ENCODE measurements around the gene ISL2.

Gene ISL2

DNA sequence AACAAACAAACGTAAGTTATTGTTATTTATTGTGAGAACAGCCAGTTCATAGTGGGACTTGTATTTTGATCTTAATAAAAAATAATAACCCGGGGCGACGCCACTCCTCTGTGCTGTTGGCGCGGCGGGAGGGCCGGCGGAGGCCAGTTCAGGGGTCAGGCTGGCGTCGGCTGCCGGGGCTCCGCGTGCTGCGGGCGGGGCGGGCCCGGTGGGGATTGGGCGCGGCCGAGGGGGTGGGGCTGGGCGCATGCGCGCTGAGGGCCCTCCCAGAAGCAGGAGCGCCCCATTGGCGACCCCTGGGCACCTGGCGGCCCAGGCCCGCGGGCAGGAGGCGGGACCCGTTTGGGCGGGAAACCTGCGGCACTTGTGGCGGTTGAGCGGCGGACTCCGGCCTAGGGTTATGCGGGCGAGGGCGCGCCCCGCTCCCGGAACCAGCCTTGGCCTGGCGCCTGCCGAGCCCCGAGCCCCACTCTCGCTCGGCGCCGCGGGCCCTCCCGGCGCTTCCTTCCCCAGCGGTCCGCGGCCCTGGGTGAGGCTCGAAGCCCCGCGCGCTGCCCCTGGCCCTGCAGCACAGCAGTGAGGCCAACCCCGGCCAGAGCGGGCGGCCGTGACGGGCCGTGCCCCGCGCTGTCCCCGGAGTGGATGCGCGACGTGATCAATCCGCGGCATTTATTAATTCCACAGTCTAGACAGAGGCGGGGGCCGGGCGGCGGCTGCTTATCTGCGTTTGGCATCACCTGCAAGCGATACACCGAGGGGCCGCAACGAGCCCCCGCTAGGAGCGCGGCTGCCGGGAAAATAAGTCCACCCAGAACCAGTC, 6.0 kb downstream of the ISL2 start:
- DNase-seq, result peak; percentile 11

DNA sequence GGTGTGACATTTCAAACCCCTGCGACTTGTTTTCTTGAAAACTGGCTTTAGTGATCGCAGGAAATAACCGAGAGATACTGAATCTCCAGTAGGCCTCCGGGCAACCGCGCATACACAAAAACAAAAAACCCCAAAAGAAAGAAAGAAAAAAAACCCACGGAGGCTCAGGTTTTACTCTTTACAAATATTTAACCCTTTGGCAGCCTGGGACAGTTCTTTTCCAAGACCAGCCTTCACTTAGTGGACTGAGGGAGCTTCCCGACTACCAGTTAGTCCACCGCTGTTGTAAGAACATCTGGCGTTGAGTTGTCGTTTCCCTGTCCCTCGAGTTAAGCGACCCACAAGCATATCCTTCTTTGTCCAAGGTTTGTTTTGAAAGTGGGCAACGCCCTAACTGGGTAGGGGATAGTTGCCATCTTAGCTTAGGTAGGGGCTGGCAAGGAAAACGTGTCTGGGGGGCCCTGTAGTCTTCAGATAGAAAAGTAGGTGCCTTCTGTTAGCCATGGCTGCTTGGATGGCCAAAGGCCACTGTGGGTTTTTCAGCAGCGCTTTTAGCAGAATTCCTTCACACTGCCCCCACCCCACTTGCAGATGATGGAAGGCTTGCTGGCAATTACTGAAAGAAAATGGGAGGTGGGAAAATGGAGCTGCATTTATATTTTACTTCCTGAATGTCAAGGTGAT, 6.9 kb downstream of the ISL2 start:
- DNase-seq, result peak; percentile 9

DNA sequence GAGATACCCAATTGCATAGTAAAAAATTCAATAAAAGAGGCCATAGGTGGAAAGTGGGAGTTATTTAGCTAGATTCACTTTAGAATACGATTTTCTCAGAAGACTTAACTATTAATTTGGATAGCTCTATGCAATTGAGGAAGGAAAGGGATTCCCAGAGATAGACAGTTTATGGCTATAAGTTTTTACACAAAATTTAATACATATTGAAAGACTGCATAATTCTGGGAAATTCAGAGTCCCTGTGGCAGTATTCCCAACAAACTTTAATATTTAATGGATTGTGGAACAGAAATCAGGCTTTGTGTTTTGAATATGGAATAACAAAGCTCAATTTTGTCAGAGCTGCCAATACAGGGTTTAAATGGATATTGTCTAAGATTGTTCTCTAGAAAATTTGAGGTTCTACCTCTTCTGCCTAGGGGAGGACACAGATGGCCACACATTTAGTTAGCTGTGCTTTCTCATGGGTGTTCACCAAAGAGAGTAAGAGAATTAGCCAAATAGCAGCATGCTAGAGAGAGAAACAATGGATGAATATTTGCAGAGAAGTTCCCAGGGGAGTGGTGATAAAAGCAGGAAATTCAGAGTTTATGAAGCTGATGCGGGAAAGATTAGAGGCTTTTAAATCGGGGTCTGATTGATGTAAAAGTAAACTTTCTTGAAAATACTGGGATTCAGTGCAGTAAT, 8.5 kb downstream of the ISL2 start:
- DNase-seq, result no peak

DNA sequence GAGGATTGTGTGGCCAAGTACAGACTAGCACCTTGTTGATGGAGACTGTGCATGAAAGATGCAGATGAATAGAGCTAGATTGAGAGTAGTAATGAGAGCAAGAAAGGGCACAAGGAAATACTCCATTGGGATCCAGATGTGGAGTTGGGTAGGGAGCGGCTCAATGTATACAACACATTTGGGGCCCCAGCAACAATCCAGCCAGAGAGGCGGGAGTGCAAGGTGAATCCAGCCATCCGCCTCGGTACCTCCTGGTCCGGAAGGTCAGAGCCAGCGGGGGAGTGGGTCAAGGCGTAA, 9.0 kb downstream of the ISL2 start:
- no peak for DNase-seq

DNA sequence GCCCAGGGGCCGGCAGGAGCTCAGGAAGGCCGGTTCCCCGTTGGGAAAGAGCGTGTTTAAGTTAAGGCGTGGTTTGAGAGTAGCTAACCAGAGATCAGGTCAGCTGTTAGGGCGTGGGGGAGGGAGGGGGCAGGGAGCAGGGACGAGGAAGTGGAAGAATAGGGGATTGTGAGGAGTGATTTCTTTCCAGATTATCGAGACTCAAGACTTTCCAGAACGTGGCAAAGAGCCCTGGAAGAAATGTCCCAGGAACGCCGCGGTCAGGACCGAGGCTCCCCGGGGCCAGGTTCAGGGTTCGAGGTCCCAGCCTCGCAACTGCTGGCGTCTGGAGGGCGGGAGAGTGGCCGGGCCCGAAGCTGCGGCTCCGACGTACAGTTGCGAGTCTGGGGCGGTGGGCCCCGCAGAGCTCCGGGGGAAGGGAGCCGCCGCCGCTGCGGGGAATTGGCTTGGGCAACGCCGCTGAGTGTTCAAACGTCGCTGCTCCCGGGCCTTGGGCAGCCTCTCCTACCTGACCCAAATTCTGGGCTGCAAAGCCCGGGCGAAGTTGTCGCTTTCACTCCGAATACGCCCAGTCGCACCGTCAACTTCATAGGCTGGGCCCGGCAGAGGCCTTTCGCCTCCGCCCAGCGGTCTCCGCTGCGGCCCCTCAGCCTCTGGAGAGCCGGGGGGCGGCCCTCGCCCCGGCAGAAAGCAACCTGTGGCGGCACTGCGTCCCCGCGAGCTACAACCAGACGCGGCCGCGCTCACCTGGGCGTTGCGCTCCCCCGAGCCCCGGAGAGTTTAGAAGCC, 9.5 kb downstream of the ISL2 start:
- DNase-seq, result peak; percentile 27

DNA sequence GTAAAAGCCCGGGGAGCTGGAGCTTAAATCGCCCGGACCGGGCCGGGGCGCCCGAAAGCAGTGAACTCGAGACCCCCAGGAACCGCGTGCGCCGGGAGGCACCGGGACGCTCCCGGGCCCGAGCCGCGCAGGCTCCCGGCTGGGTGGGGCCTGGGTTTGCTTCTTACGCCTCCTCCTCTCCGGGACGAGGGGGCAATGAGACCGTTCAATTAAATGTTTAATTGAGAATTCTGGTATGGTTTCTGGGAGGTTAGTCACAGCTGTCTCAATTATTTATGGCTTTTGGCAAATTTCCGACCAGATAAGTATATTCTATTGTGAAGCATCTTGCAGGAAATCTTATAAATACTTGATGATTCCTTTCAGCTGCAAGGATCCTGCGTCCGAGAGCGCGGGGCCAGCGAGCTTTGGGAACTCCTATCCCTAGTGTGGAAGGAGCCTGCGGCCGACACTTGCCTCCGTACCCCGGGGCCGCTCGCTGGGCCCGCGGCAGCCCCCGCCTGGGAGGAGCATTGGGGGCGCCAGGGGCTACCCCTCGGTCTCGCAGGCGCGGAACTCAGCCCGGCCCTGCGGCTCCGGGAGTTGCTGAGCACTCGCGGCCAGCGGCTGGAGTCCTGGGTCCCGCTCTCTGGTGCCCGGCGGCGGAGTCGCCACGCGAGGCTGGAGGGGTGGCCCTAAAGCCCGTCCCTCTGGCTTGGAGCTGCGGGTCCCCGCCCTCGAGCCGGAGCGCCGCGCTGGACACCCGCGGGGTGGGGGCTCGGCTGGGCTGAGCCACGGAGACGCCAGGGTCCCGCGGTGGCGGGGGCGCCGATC, 10.3 kb downstream of the ISL2 start:
- DNase-seq, result peak; percentile 32

DNA sequence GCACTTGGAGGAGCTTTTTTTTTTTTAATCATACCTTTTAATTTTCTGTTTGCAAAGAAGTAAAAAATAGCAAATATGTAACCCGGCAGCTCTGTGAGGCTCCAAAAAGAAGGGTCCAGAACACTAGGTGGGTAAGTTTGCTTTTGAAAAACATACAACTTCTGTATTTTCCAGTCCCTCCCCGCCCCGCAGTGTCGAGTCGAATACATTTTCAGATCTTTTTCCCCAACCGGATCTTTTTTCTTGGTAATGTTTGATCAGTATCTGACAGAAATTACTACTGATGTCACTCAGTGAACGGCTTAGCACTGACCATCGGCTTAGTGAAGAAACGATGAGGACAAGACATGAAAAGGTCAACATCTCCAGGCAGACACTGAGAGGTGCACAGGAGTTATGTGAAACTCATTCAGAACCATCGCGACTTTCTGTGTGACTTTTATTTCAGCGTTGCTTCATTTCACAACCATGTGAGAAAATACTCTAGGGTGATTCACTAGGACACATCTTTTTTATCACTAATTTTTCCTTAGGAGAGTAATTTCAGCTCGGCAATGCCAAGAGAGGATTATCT, 11.0 kb downstream of the ISL2 start:
- no peak for DNase-seq

DNA sequence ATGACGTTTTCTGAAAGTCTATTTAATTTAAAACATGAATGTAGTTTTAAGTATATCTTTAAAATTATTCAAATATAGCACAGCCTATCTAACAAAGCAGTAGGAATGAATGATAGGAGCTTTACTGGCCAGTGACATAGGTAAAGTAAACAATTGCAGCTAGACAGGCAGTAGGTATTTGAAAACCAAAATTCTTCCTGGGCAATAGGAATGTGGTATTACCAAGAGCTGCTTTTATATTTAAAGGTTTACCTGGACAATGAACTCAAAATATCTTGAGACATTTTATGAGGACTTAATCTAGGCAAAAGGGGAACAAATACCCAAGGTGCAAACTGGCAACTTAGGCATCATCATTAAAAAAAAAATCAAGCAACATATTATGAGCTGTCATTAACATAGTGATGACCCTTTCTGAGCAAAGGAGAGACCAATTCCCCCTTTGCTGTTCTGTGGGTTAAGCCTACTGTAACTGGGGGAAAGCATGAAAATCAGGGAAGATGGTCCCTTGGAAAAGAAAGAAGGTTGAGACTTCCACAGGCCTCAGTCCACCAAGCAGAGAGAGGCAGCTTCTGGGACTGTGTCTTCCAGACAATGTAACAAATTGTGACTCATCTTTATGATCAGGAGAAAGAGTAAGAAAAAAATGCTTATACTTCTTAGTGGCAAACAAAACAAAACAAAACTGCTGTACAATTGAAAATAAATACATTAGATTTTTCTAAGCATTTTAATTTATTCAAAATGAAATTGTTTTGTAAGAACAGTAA, 12.9 kb downstream of the ISL2 start:
- DNase-seq, result no peak

DNA sequence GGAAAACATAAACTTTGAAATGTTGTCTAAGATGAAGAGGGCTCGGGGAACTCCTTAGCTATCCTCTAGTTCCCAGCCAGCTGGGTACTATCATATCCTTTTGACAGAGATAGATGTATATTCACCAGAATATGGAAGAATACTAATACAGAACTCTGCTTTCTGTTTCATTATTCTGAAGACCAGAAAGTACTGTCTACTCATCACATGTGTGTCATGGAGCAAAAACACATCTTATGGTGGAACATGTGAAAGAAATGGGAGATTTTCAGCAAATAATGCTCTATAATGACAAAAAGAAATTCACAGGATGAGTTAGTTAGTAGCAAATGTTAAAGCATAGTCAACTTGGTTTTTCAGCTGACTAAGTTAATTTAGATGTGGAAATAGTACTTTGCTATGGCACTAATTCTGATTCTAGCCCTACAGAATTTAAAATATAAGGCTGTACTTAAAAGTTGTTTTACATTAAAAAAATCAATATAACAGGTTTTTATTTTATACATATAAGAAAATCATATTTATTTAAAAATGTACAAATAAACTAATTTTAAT, 16.5 kb downstream of the ISL2 start:
- DNase-seq, result no peak

DNA sequence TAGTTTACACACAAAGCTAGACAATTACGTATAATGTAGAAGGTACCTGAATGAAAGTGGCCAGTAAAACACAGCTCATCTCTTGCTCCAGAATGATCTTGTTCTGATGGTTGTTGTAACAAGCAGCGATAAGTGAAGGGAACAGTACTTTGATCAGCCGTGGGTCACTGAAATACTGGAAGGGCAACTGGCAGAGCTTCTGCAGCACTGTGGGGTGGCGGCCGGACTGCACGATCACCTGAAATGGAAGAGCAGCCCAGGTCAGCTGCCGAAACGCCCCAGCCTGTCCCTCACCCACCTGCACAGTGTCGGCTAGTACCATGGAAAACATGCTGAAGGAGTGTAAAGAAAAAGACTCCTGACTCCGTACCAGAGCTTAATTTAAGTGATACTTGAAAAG, 17.3 kb downstream of the ISL2 start:
- DNase-seq, result no peak

DNA sequence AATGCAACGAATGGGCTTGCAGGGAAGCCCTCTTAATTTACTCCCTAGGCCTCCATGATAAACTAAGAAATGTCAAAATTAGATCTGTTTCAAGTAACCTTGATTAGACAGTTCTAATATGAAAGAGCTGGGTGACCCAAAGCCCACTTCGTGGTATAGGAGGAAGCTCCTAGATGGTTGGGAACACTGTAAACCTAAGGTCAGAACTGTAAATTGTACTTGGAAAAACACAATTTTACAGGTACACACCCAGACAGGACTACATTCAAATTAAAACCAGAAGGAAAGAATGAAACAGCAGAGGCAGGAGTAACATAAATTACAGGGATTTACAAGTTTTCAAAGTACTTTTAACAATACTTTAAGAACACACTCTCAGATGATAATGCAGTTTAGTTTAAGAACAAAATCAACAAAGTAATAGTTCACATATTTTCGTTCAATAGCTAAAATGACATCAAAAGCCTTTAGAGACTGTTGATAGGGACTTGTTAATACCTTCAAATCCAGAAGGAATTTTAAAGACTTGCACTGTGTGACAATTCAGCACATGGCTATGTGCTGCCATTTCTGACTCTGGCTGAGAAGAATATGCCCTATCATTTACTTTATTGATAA, 18.4 kb downstream of the ISL2 start:
- no peak for DNase-seq

DNA sequence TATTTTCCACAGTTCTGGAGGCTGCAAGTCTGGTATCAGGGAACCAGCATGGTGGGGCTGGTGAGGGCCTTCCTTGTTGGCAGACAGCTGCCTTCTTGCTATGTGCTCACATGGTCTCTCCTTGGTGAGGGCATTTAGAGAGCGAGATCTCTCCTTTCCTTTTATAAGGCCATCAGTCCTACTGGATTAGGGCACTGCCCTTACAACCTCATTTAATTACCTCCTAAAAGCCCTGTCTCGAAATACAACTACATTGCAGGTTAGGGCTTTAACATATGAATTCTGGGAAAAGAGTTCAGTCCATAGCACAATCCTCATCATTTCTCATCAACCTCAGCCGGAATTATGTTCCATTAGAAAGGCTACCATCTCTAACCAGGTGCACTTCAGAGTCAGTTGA, 21.9 kb downstream of the ISL2 start:
- no peak for DNase-seq

DNA sequence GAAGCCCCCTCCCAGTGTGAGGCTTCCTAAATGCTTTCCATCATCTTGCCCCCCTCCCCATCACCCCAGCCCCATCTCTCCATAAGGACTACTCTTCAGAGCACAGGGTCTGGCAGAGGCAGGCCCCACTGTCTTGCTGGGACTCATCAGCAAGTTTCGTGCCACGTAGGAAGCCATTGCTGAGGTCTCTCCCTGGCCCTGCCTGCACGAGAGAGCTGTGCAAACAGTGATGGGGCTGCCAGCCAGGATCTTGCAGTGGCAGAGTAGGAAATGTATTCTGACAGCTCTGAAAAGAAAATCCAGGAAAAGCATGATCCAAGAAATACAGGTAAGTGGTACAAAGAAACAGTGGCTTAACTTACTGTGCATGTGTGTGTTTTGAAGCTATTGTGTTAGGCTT, 22.6 kb downstream of the ISL2 start:
- no peak for DNase-seq

DNA sequence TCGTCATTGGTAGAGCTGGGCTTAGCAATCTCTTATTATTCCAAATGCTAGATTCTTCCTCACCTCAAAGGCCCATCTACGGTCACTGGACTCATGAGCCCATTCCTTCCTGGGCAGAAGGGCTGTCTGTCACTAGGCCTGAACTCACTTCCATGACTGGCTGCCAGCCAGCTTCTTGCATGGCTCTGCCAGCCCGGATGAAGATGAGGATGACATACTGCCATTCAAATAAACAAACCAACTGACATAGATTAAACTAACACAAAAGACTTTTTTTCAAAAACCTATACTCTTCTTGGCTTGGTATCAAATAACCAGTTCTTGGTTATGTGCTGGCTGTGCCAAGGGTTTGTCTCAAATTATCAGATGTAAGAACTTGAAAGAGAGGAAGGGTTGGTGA, 23.8 kb downstream of the ISL2 start:
- DNase-seq, result no peak

DNA sequence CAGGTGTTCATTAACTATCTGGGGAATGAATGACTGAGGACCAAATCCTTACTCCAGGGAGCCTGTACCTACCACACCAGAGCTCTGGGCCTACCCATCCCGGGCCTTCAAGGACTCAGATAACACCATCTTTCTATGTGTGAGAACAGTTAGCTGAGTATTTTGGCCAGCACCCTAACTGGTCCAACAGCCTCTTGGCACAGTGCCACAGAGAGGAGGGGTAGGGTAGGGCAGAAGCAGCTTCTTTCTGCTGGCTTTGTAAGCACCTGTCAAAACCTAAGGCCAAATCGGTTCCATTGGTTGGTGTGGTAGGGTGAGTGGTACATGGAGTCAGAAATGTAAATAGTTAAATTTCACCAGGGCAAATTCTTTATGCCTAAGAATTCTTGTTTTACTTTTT, 26.7 kb downstream of the ISL2 start:
- DNase-seq, result no peak

DNA sequence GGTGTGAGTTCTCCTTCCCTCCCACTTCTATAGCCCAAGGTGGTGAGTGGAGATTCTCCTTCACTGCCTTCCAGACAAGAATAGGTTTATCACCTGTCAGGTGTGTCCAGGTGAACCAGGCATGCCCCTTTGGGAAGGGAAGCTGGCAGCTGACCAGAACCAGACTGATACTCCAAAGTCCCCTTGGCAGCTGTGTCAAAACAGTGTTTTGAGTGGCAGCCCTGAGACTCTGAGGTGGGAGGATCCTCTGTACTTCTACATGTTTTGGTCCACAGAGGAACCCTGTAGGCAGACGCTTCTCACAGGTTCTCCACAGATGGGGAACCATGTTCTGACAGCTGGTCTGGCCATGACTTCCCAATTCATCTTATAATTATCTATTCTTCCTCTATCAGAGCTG, 30.1 kb downstream of the ISL2 start:
- no peak for DNase-seq

DNA sequence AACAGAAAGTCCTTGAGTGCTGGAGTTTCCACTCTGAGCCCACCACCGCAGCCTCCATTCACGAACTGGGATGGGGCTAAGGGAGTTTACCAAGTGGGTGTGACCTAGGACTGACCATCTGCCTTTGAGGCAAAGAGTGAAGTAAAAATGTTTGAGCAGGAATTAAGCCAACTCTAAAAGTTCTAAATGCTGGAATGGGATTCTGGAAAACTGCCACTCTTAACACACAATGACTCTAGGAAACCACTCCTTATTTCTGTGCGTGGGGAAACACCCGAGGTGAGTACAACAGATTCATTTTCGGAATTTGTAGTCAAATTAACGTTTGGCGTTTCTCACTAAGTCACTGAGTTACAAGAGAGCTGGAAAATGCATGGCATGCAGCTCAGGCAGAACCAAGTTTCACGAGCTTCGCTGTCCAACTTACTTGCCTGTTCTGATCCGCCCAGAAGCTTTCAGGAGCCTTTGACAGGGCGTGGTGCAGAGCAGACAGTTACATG, 31.6 kb downstream of the ISL2 start:
- no peak for DNase-seq

DNA sequence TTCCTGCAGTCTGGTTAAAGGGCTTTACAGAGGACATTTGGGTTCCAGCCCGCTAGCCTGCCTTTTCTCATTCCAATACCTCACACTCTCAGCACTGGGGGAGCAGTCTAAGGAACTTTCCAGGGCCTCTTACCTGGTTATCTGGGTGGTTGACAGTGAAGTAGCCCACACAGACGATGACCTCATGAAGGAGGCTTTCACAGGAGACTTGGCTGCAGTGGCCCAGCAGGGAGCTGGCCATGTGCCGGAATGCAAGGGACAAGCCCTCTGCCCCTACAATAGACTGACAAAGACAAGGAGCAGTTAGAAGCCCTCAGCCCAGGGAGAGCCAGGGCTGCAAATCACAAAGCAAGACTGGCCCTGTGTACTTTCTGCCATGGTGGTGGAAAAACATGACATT, 39.5 kb downstream of the ISL2 start:
- no peak for DNase-seq

DNA sequence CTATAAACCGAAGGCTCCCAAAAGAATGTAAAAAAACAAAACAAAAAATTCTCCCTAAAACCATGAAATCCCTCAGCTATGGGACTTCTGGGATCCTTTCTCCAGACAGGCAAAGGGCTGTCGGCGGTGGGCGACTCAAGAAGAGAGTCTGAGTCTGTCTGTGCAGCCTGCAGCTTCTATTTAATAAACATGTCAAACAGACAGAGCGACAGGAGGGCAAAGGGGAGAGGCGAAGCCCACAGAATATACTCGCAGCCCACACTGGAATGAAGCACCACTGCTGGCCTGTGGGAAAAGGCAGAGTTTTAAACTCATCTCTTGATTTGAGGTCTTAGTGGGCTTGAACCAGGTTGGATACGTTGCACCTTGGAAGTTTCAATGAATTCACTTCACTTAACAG, 40.2 kb downstream of the ISL2 start:
- DNase-seq, result no peak

DNA sequence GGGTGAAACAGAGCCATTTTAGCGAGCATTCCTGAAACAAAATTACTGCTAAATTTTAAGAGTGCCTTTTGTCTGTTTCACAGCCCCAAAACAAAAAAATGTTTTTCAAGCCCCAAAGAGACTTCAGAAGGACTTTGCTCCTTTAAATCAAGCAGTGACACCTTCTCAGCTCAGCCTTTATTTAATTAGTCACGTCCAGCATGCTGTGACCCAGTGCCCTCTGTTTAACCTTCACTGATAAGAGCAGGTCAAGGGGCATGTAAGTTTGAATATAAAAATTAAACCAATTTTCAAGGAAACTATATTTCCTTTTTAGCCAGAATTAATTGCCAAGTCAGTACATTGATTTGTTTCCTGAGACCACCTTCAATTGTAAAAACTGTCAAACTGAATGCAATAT, 40.6 kb downstream of the ISL2 start:
- no peak for DNase-seq
